Choroid plexus epithelial cell (primary cell): ENCODE measurements around the gene PJVK.

ENCODE experiments used
- DNase-seq: peaks from one replicate; pipeline ENCODE4 v3.0.0-alpha.2; 2010; ENCODE audit warnings: low read depth
- H3K4me3 ChIP-seq: 2 replicates; pipeline ENCODE4 v1.5.1; 2011; ENCODE audit warnings: low read depth, mild to moderate bottlenecking, control low read depth, low read length, moderate library complexity
- TF ChIP-seq, protein P1 (sequence below): conservative IDR thresholded peaks from 2 replicates; pipeline ENCODE4 v1.5.1; 2011; ENCODE audit warnings: low read depth, mild to moderate bottlenecking, control low read depth, inconsistent platforms, low read length, moderate library complexity

The PJVK gene

DNA sequence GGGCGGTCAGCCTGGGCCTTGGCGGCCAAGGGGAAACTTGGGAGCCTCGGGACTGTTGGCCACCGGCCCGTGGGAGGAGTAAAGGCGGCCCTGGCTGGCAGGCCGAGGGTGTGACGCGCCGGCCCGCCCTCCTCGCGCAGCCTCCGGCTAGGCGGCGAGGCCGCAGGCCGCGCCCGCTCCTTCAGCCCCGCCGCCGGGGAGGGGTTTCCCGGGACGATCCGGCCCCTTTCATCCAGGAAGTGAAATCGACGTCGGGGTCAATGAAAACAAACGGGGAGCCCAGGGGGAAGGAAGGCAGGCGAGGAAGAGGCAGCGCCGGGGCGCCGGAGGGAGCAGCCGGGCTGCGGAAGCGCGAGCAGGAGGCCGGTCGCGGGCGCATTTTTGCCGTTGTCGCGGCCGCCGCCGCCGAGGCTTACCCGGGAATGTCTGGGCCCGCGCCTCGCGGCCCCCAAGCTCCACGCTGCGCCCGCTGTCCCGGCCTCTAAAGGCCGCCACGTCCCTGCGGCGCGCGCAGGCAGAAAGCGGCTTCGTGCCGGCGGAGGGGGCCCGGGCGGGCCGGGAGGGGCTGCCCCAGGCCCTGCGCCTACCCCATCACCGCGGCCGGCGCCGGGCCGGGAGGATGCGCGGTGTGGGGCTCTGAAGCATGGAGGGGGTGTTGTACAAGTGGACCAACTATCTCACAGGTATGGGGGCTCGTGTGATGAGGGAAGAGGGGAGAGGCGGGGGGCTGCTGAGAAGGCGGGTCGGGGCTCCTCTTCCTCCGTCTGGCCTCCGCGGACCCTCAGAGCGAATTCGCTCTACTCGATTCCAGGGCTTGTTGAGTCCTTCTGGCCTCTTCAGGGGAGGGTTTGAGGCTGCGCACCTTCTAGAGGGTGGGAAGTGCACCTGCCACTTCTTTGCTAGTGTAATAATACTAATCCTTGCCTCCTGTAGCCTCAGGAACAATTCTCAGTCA, 29.3 kb downstream of the PJVK start, which contains the start of gene PLEKHA3:
TSS of gene PLEKHA3 (plus strand) at position 231 of the 955 bp plus-strand sequence. CDS start at position 644, 413 bp downstream.
- H3K4me3 ChIP-seq, result peak within 1 kb of the TSS; percentile 79
- TF ChIP-seq, protein P1, sequence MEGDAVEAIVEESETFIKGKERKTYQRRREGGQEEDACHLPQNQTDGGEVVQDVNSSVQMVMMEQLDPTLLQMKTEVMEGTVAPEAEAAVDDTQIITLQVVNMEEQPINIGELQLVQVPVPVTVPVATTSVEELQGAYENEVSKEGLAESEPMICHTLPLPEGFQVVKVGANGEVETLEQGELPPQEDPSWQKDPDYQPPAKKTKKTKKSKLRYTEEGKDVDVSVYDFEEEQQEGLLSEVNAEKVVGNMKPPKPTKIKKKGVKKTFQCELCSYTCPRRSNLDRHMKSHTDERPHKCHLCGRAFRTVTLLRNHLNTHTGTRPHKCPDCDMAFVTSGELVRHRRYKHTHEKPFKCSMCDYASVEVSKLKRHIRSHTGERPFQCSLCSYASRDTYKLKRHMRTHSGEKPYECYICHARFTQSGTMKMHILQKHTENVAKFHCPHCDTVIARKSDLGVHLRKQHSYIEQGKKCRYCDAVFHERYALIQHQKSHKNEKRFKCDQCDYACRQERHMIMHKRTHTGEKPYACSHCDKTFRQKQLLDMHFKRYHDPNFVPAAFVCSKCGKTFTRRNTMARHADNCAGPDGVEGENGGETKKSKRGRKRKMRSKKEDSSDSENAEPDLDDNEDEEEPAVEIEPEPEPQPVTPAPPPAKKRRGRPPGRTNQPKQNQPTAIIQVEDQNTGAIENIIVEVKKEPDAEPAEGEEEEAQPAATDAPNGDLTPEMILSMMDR, result no peak
- peak; percentile 96 for DNase-seq

DNA sequence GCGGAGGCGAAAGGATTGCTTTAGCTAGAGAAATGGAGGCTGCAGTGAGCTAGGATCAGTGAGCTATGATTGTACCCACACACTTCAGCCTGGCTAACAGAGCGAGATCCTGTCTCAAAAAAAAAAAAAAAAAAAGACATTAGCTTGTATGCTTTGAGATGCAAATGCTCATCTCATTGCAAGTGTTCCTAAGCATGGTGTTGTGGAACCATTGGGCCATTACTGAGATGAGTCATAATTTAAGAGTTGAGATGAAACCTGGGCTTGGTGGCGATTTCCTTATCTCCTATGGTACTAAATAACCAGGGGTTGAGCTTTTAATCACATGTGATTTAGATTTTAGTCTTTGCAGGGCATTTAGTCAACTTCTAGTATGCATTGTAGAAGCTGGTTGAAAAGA, 31.3 kb downstream of the PJVK start:
- H3K4me3 ChIP-seq, result no peak overlapping the region
- DNase-seq, result no peak
- TF ChIP-seq, protein P1, result no peak

DNA sequence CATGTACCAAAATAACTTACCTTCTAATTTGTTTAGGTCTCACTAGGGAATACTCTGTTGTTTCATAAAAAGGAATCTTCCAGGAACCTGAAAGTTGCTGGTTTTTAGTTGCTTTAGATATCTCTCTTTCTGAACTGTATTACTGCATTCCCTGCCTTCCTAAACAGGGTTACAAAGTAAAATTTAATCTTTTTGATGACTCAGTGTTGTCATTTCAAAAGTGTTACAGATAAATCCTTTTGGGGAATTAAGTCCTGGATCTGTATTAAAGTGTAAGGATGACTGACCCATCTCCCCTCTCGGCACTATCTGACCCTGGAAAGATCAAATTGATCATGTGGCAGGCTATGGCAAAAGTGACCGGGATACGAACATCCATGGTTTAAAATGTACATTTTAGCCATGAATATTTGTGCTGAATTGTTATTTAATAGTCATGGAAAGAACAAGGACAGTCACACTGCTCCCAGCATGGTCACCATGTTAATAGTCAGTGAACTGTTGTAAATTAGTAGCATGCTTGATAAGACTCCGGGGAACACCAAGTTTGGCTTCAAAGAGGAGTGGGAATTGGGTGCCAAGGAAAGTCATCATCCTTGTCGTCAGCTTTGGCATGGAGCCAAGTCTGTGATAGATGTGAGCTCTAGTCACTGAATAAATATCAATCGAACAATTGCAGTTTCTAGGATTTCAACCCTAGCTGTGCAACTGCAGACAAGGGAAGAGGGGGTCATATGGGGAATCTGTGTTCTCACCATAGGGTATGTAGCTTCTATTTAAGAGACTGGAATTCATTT, 33.3 kb downstream of the PJVK start:
- H3K4me3 ChIP-seq, result no peak overlapping the region
- peak; percentile 25 for DNase-seq
- TF ChIP-seq, protein P1, result no peak

DNA sequence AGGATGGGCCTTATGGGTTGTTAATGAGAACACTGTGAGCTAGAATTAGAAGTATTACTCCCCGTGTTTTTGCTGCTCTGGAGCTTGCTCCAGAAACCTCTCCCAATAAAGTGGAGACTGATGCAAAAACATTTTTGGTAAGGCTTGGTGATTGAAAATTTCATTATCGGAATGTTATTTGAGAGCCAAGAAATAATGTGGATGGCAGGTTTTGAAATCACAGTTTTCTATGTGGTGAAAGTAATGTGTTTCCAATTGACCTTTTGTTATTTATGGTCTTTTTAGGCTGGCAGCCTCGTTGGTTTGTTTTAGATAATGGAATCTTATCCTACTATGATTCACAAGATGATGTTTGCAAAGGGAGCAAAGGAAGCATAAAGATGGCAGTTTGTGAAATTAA, 34.2 kb downstream of the PJVK start:
- TF ChIP-seq, protein P1, result no peak
- no peak for DNase-seq
- no peak overlapping the region for H3K4me3 ChIP-seq

DNA sequence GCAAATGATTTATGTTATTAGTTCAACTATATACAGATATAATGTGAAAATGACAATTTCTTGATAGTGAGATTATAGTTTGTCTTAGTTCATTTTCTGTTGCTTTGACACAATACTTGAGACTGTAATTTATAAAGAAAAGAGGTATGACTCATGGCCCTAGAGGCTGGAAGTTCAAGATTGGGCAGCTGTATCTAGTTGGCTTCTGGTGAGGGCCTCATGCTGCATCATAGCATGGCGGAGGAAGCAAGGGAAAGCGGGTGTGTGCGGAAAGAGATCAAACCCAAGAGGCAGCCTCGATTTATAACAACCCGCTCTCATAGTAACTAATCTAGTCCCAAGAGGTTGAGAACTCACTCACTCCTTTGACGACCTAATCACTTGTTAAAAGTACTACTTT, 40.4 kb downstream of the PJVK start:
- H3K4me3 ChIP-seq, result no peak overlapping the region
- no peak for DNase-seq
- TF ChIP-seq, protein P1, result no peak

DNA sequence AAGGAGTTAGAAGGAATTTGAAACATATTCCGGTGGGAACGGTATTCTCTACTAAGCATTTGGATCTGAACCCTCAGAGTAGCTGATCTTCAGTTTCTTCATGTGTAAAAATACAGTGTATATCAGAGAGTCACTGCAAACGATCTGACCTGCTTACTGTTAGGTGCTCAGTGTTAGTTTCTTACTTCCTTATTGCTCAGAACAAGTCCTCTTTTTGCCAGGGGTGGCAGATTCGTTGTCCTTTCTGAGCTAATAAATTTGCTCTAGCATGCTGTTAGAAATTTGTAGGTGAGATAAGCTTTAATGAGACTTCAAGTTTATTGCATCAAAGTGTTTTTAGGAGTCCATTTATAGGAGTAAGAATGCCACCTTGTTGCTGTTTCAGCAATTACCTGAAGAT, 44.9 kb downstream of the PJVK start:
- DNase-seq, result no peak
- H3K4me3 ChIP-seq, result no peak overlapping the region
- TF ChIP-seq, protein P1, result no peak
